GM03348 (cell line): ENCODE results near the gene NRG4.
"Not testable (repeated sequence)": the region's sequence is repeated elsewhere in the genome, so short reads cannot be mapped to it uniquely, and the experiment has no call there.

Source experiments
- DNase-seq: peaks from one replicate; pipeline ENCODE4 v3.0.0; 2012; ENCODE audit warnings: low spot score

The NRG4 gene

GRCh38 chr15:76011627-76012551 lies at the start of gene NRG4:
NRG4 (minus strand) TSS chr15:76012424; CDS start chr15:76011230, 1,194 bp downstream.
- peak; percentile 6 for DNase-seq

GRCh38 chr15:76061700-76062099 lies 49.5 kb upstream of the NRG4 start:
- DNase-seq, result no peak

GRCh38 chr15:76060118-76060989 lies 48.1 kb upstream of the NRG4 start:
- no peak for DNase-seq

GRCh38 chr15:76059320-76060117 lies 47.3 kb upstream of the NRG4 start, which contains the start of gene TMEM266:
TMEM266 (plus strand) TSS chr15:76059985; CDS start chr15:76134264, 74,279 bp downstream.
- peak; percentile 83 for DNase-seq

- no peak for DNase-seq
Measured at GRCh38 chr15:76058714-76059319, 46.6 kb upstream of the NRG4 start.

- peak; percentile 62 for DNase-seq
Measured at GRCh38 chr15:76057332-76058000, 45.2 kb upstream of the NRG4 start.

GRCh38 chr15:76056931-76057330 lies 44.7 kb upstream of the NRG4 start:
- DNase-seq, result no peak

GRCh38 chr15:76054201-76054600 lies 42.0 kb upstream of the NRG4 start:
- DNase-seq, result not testable (repeated sequence)

GRCh38 chr15:76038512-76038911 lies 26.3 kb upstream of the NRG4 start:
- DNase-seq, result no peak

- no peak for DNase-seq
Measured at GRCh38 chr15:76035593-76035992, 23.4 kb upstream of the NRG4 start.

- no peak for DNase-seq
Measured at GRCh38 chr15:76034111-76034510, 21.9 kb upstream of the NRG4 start.

GRCh38 chr15:76033438-76033837 lies 21.2 kb upstream of the NRG4 start:
- no peak for DNase-seq

- no peak for DNase-seq
Measured at GRCh38 chr15:76032046-76032445, 19.8 kb upstream of the NRG4 start.

- no peak for DNase-seq
Measured at GRCh38 chr15:76024021-76024768, 12.0 kb upstream of the NRG4 start.

- not testable (repeated sequence) for DNase-seq
Measured at GRCh38 chr15:76013470-76013869, 1.2 kb upstream of the NRG4 start.

- no peak for DNase-seq
Measured at GRCh38 chr15:76010613-76011012, 1.6 kb downstream of the NRG4 start.

- peak; percentile 13 for DNase-seq
Measured at GRCh38 chr15:76006136-76006778, 6.0 kb downstream of the NRG4 start.

GRCh38 chr15:76003364-76003763 lies 8.9 kb downstream of the NRG4 start:
- DNase-seq, result no peak

- no peak for DNase-seq
Measured at GRCh38 chr15:75995611-75996010, 16.6 kb downstream of the NRG4 start.

- DNase-seq, result no peak
Measured at GRCh38 chr15:75994220-75994619, 18.0 kb downstream of the NRG4 start.
